Right atrium auricular region (tissue), 2 donors: ENCODE data around the gene EEF1E1. TPM values are rescaled to one million over a fixed set of nuclear protein-coding genes. Genes with fewer than 3 reads are reported as not detected.

Experiments
- DNase-seq: peaks from one replicate; pipeline ENCODE4 v3.0.0-alpha.2; 2019; ENCODE audit warnings: low spot score
- H3K27ac ChIP-seq, 2 donors: fragments of 200-600 bp; sonication (generic); 1 replicate in 1 of 2; 2 replicates in 1 of 2; pipeline ENCODE4 v1.5.1; 2016 to 2019
- H3K27me3 ChIP-seq, 2 donors: fragments of 200-600 bp; sonication (generic); one replicate each; pipeline versions ENCODE4 v1.5.1 to v1.6.0; 2017 to 2019
- H3K36me3 ChIP-seq: fragments of 200-600 bp; sonication (generic); one replicate; pipeline ENCODE4 v1.5.1; 2016
- H3K4me1 ChIP-seq, 2 donors: fragments of 200-600 bp; sonication (generic); one replicate each; pipeline versions ENCODE4 v1.5.1 to v1.6.0; 2017 to 2019
- H3K4me3 ChIP-seq, 2 donors: fragments of 200-600 bp; sonication (generic); 1 replicate in 1 of 2; 2 replicates in 1 of 2; pipeline ENCODE4 v1.5.1; 2017 to 2019; ENCODE audit warnings: mild to moderate bottlenecking in 1 of 2, moderate library complexity in 1 of 2
- H3K9me3 ChIP-seq, 2 donors: fragments of 200-600 bp; sonication (generic); one replicate each; pipeline ENCODE4 v1.5.1; 2019
- CTCF ChIP-seq, 2 donors: fragments of 200-600 bp; sonication (generic); IDR thresholded peaks; one replicate each; pipeline ENCODE4 v1.5.1; 2019; ENCODE audit warnings: antibody characterized with exemption in 2 of 2
- total RNA-seq, 2 donors: library from RNA; depleted of rRNA; stranded (reverse); fragments of >200 nt; gene quantifications; one replicate each; pipeline ENCODE4 v1.1.0, GENCODE V29; 2016

Gene EEF1E1
- total RNA-seq, 2 donors from 2014 or later = 12.6 to 20.6 TPM

DNA sequence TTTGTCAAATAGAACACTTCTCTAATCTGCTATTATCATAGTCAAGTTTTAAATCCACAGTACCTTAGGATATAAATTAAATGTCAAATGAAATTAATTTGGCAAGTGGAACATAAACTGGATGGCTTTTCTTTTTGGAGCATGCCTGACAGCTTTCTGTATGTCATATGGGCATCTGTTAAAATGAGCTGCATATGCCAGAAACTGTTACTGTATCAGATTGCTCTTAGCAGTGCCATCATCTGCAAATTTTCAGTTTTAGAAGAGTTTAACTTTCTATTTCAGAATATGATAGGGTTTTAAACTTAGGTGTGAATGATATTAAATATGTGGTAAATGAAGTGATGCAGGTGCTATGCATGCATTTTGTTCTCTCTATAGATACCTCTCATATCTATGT is 3.4 kb upstream of the EEF1E1 start:
- Histone ChIP-seq H3K36me3 (no peaks in the 10 kb centered on the region), H3K4me1 (peaks cover 0 to 8% of the 10 kb centered on the region in 2 donors), H3K4me3 (no peak overlapping the region), H3K9me3 (no peaks in the 10 kb centered on the region), H3K27ac (no peak overlapping the region), H3K27me3 (no peaks in the 10 kb centered on the region)
- DNase-seq = no peak
- TF ChIP-seq CTCF (IDR thresholded peaks at IDR 0.05) = no peak

DNA sequence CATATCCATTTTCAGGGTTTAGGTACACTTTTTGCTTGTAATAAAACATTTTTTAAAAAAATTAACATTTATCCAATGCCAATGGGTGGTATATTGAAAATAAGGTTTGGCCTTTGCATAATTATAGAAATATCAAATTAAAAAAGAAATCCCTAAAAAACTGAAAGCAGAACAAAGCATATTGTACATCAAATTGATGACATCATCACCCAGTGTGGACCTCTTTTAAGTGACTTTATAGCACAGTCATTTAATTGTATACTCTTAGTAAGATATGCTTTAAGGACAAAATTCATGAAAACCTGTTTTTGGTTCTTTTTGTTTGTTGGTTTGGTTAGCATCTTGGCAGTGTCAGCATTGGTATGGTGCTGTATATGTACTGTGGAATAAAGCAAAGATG is 1.4 kb upstream of the EEF1E1 start:
- no peak for DNase-seq
- Histone ChIP-seq H3K4me1 (peaks cover 0 to 8% of the 10 kb centered on the region in 2 donors), H3K9me3 (no peaks in the 10 kb centered on the region)

GRCh38 chr6:8100159-8100854 is 2.0 kb downstream of the EEF1E1 start:
- Histone ChIP-seq H3K4me3 (no peak overlapping the region), H3K4me1 (peaks cover 0 to 8% of the 10 kb centered on the region in 2 donors), H3K9me3 (no peaks in the 10 kb centered on the region), H3K27me3 (no peaks in the 10 kb centered on the region), H3K27ac (no peak overlapping the region), H3K36me3 (peaks cover 16% of the 10 kb centered on the region)
- TF ChIP-seq CTCF (IDR thresholded peaks at IDR 0.05) = no peak
- no peak for DNase-seq

More for the DNA sequence above, 1.4 kb upstream of the EEF1E1 start:
- Histone ChIP-seq H3K36me3 (no peaks in the 10 kb centered on the region), H3K27me3 (no peaks in the 10 kb centered on the region), H3K27ac (no peak overlapping the region), H3K4me3 (no peak overlapping the region)
- no peak for TF ChIP-seq CTCF (IDR thresholded peaks at IDR 0.05)

DNA sequence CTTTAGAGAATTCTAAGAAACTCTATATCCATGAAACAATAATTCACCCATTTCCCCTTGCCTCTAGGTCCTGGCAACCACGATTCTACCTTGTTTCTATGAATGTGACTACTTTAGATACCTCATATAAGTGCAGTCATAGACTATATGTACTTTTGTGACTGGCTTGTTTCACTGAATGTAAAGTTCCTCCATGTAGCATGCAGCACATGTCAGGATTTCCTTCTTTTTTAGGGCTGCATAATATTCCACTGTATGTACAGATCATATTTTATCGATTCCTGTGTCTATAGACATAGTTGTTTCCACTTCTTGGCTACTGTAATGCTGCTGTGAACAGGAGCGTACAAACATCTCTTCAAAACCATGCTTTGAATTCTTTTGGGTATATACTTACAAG is 11.7 kb downstream of the EEF1E1 start:
- TF ChIP-seq CTCF (IDR thresholded peaks at IDR 0.05) = no peak
- H3K27ac ChIP-seq = no peak overlapping the region
- H3K4me1 ChIP-seq = no peaks in the 10 kb centered on the region
- no peaks in the 10 kb centered on the region for H3K9me3 ChIP-seq
- no peak overlapping the region for H3K4me3 ChIP-seq
- no peak for DNase-seq
- H3K27me3 ChIP-seq = no peaks in the 10 kb centered on the region
- peaks cover 22% of the 10 kb centered on the region for H3K36me3 ChIP-seq

- H3K27ac ChIP-seq = no peak overlapping the region
- no peaks in the 10 kb centered on the region for H3K9me3 ChIP-seq
- no peak for DNase-seq
- TF ChIP-seq CTCF (IDR thresholded peaks at IDR 0.05) = no peak
- H3K36me3 ChIP-seq = peaks cover 22% of the 10 kb centered on the region
- no peaks in the 10 kb centered on the region for H3K27me3 ChIP-seq
- H3K4me3 ChIP-seq = no peak overlapping the region
- no peaks in the 10 kb centered on the region for H3K4me1 ChIP-seq
Observed at GRCh38 chr6:8088886-8089285, 13.5 kb downstream of the EEF1E1 start.
